Sciatic nerve (tissue), 2 donors: ENCODE data around the gene DUS1L. TPM values are rescaled to one million over a fixed set of nuclear protein-coding genes. Genes with fewer than 3 reads are reported as not detected.

ENCODE experiments used
- ATAC-seq: fragments of 200-7000 bp; cut with Tn5 transposase; one replicate; pipeline ENCODE4 v1.9.1; 2020; ENCODE audit warnings: mild to moderate bottlenecking, moderate library complexity
- DNase-seq: peaks from one replicate; pipeline ENCODE4 v3.0.0-alpha.2; 2020; ENCODE audit warnings: low spot score
- intact Hi-C: fragments of 100-400 bp; cut with DNase I; formaldehyde crosslinking; loops from one replicate; pipeline ENCODE4 v1.14.2; 2022
- total RNA-seq: library from RNA; stranded (reverse); fragmentation: NEBNext Ultra II Directional; extraction: Animal tissue kit (Norgen Biotek cat#: 25700); gene quantifications from one replicate; pipeline ENCODE4 v1.2.1, GENCODE V29; 2021
- donor health status: DM: no; HTN: no; CAD: no.
- donor health status: DM: no; HTN: no; CAD: no.

Gene DUS1L
- total RNA-seq, 1 donor from 2014 or later, result 57.1 TPM

- DNase-seq (no peak), ATAC-seq (no peak)
- intact Hi-C loops, result no loop called here
Measured at GRCh38 chr17:82061047-82061925, 4.3 kb downstream of the DUS1L start.

- intact Hi-C loops, result no loop called here
- ATAC-seq (no peak), DNase-seq (no peak)
Measured at GRCh38 chr17:82060614-82061013, 5.0 kb downstream of the DUS1L start.

GRCh38 chr17:82060001-82060380, 5.6 kb downstream of the DUS1L start:
- ATAC-seq, result no peak
- DNase-seq, result no peak
- intact Hi-C loops, result no loop called here

DNA sequence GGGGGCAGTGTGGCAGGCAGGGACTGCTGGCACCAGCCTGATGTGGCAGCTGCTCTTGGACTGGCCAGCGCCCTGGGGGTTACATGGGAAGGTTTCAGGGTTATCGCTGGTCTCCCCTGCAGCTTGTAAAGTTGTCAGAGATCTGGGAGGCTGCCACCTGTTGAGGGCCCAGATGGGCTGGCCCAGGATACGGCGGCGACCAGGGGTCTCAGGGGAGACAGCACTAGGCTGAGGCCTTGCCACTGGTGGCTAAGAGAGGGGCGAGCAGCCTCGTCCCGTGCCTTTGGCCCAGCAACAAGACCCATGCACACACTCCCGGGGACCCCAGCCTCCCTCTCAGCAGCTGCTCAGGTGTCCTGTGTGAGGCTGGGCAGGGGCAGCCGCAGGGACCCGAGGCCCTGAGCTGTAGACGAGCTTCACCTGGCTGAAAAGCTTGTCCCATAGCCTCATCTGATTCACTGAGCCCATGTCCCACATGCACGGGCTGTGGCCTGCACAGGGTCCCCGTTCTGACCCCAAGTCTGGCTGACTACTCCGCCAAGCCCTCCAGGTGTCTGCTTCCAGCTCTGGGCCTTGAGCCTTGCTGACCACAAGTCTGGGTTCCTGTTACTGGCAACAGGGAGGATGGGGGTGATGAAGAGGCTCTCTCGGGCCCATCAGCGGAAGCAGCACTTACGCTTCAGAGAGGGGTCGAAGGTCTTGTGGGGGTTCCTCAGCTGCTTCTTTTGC, 6.2 kb downstream of the DUS1L start:
- ATAC-seq (no peak), DNase-seq (no peak)
- intact Hi-C loops, result no loop called here

GRCh38 chr17:82058855-82059249, 6.8 kb downstream of the DUS1L start:
- no peak for DNase-seq
- intact Hi-C loops, result no loop called here
- ATAC-seq, result no peak

- no peak for DNase-seq
- intact Hi-C loops, result no loop called here
- ATAC-seq, result no peak
Measured at GRCh38 chr17:82058230-82058854, 7.3 kb downstream of the DUS1L start.

GRCh38 chr17:82056729-82057621, 8.6 kb downstream of the DUS1L start:
- intact Hi-C loops, result no loop called here
- no peak for ATAC-seq

DNA sequence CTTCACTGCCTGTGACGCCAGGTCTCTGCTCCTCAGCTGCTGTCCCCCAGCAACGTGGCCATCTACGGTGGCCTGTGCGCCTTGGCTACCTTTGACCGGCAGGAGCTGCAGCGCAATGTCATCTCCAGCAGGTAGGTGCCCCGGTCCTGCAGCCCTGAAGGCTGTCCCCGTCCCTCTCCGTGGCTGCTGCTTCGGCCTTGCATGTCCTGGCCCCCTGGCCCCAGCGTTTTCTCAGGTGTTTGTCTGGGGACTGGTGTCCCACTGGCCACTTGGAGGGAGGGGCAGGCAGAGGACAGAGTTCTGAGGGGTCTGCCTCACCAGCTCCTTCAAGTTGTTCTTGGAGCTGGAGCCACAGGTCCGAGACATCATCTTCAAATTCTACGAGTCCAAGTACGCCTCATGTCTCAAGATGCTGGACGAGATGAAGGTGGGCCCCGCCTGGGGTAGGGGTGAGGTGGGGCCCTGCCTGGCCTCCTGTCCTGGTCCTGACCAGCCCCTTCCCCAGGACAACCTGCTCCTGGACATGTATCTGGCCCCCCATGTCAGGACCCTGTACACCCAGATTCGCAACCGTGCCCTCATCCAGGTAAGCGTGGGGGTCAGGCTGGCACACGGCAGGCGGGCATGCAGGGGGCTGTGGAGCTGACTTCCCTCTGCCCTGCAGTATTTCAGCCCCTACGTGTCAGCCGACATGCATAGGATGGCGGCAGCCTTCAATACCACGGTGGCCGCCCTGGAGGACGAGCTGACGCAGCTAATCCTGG, 9.5 kb downstream of the DUS1L start:
- DNase-seq (no peak), ATAC-seq (no peak)
- intact Hi-C loops, result no loop called here

More at GRCh38 chr17:82056729-82057621, 8.6 kb downstream of the DUS1L start:
- DNase-seq, result no peak

DNA sequence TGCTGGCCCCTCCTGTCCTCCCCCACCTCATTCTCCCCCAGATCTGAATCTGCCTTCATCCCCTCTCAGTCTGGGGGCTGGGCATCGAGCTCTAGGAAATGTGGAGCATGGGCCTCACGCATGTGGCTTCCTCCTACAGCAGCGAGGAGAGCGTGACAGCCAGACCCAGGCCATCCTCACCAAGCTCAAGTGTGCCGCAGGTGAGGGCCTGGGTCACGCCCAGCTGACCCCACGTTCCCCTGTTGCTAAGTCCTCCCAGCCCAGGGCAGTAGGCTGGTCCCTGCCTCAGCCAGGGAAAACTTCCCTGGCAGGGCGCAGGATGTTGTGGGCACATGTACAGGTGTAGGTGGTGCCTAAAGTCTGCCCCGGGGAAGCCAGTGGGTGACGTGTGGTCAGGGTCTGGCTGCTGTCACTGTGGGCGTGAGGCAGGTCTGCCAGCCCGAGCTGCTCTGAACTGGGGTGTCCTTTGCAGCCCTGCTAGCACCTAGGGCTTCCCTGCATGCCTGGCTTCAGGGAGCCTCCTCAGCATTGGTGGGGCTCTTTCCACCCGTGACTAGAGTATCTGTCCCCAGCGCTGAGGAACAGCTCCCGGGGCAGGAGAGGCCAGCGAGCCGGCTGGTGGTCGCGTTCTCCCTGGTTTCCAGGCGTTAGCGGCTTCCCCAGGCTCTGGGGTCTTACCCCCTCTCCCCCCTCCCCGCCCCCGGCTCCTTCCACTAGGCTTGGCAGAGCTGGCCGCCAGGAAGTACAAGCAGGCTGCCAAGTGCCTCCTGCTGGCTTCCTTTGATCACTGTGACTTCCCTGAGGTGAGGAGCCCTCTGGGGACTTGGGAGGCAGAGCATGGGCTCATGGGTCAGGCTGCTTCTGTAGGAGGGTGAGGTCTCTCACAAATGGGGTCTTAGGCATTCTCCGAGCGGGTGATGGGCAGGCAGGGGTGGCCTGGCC, 10.3 kb downstream of the DUS1L start:
- ATAC-seq (no peak), DNase-seq (no peak)
- intact Hi-C loops, result no loop called here

DNA sequence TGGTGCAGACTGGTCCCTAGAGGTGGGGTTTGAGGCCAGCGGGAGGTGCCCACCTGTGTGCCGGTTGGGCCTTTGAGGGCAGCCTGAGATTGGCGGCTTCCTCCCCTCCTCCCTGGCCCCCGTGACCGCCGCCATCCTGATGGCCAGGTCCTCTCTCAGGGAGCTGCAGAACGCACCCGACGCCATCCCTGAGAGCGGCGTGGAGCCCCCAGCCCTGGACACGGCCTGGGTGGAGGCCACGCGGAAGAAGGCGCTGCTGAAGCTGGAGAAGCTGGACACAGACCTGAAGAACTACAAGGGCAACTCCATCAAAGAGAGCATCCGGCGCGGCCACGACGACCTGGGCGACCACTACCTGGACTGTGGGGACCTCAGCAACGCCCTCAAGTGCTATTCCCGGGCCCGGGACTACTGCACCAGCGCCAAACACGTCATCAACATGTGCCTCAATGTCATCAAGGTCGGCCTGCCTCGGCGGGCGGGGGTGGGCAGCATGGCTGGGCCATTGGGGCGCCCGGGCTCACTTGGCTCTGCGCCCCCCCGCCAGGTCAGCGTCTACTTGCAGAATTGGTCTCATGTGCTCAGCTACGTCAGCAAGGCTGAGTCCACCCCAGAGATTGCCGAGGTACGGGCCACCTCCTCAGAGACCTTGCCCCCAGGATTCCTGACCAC, 11.1 kb downstream of the DUS1L start:
- DNase-seq, result no peak
- ATAC-seq, result no peak
- intact Hi-C loops, result no loop called here

DNA sequence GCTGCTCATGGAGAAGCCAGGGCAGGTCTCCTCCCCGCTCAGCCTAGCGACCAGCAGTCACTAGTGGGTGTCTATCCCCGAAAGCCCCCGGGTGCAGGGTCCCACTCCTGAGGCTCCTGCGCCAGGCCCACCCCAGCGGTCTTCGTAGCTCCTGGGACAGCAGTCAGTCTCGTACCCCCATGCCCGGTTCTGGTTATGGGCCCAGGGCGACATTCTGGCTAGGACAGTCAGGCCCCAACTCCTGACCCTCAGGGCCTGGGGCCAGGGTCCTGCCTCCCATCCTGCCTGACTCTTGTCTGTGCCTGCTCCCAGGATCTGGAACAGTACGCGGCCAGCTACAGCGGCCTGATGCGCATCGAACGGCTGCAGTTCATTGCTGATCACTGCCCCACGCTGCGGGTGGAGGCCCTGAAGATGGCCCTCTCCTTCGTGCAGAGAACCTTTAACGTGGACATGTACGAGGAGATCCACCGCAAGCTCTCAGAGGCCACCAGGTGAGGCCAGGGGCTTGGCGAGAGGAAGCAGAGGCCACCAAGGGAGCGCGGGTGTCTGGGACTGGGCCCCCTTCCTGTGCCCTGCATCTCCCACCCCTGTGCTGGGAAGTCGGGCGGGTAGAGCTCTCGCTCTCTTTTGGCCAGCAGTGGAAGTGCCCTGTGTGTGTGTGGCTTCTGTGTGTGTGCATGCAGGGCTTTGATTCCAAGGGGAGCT, 11.9 kb downstream of the DUS1L start:
- intact Hi-C loops, result no loop called here
- no peak for ATAC-seq
- DNase-seq, result no peak

DNA sequence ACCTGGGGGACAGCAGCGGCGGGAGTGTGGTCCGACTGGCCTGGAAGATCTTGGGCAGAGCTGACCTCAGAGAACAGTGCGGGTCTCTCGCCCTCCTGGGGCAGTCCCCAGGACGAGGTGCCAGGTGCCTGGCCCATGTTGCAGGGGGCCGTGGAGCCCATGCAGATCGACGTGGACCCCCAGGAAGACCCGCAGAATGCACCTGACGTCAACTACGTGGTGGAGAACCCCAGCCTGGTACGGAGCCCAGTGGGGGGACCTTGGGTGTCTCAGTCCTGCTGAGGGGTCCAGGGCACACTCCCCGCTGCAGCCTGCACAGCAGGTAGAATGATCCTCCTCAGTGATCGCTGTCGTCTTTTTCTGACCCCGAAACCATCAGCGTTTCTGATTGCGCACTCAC, 12.5 kb downstream of the DUS1L start:
- intact Hi-C loops, result no loop called here
- ATAC-seq, result no peak
- DNase-seq, result no peak

GRCh38 chr17:82052638-82053059, 13.0 kb downstream of the DUS1L start:
- intact Hi-C loops, result no loop called here
- ATAC-seq (no peak), DNase-seq (no peak)

DNA sequence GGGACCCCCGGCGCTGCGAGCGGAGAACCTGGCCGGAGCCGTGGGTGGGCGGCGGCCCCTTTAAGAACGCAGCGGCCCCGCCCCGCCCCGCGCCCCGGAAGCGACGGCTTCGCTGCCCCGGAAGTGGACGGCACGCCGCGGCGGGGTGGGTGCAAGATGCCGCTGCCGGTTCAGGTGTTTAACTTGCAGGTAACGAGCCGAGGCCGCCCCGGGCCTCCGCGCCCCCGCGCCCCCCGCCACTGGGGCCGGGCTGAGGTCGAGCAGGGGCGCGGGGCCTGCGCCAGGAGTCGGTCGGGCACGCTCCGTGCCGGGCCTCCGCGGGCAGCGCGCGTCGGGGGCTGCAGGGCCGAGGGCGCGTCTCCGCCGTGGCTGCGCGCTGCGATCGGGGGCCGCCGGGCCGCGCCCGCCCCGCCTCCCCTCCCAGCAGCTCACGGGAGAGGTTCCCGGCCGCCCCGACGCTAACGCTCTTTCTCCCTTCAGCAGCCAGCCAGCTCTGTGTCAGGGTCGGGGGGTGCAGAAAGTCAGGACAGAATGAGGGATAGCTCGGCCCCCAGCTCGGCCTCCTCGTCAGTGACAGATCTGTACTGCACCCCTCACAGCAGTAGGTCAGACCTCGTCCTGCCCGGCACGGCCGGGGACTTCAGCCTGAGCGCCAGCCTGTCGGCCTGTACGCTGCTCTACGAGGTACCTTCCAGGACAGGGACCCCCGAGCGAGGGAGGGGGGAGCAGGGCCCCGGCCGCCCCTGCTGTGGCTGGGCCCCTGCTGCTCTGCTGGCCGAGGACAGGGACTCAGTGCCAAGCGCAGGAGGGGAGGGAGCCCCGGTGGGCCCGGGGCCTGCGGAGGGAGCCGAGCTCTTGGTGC, 13.6 kb downstream of the DUS1L start, which contains the start of the genes GPS1 and RFNG:
Gene GPS1 (plus strand): TSS at position 123 of the 862 bp plus-strand sequence. CDS start 34 bp downstream, at position 157.
Gene RFNG (minus strand): TSS at position 36 of the 862 bp plus-strand sequence. CDS start 45 bp downstream, outside the sequence.
- DNase-seq, result peak; percentile 88
- intact Hi-C loops, result no loop called here
- peak; percentile 69 for ATAC-seq
